ENCODE data around the gene TNPO1. TPM values are rescaled to one million over a fixed set of nuclear protein-coding genes. Genes with fewer than 3 reads are reported as not detected.

TNPO1 gene

DNA sequence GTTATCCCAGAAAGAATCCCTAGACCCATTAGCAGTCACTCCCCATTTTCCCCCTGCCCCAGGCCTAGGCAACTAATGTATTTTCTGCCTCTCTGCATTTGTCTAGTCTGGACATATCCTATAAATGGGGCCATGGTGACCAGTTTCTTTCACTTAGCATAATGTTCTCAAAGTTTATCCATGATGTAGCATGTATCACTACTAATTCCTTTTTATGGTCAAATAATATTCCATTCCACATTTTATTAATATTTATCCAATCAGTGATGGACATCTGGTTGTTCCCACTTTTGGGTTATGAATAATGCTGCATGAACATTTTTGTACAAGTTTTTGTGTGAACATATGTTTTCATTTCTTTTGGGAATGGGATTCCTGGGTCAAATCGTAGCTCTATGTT is 140.9 kb downstream of the TNPO1 start:
- peak overlapping the region; percentile 86 for H3K4me3 ChIP-seq (ENCODE audit: low read length)

DNA sequence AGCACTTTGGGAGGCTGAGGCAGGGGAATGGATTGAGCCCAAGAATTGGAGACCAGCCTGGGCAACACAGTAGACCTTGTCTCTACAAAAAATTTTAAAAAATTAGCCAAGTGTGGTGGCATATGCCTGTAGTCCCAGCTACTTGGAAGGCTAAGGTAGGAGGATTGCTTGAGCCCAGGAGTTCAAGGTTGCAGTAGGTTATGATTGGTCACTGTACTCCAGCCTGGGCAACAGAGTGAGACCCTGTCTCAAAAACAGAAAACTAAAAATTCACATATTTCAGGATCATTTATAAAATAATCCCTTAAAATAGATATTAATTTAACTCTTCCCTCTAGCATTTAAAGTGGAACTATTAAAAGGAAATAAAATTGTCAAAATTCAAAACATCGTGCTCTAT is 142.8 kb downstream of the TNPO1 start:
- Histone ChIP-seq H3K9me3 (replicated peaks; ENCODE audit: low read length) (no peaks in the 10 kb centered on the region), H3K4me2 (ENCODE audit: low read length) (no peak overlapping the region), H3K27me3 (ENCODE audit: control insufficient read depth, insufficient read depth, low read length) (no peaks in the 10 kb centered on the region), H3K4me3 (ENCODE audit: low read length) (no peak overlapping the region), H3K4me1 (ENCODE audit: control insufficient read depth, insufficient read depth, low read length) (peaks cover 18% of the 10 kb centered on the region), H3K36me3 (ENCODE audit: insufficient read depth, low read length) (no peaks in the 10 kb centered on the region), H3K9ac (ENCODE audit: low read depth, low read length) (no peak overlapping the region)

More for the DNA sequence above, 140.9 kb downstream of the TNPO1 start:
- Histone ChIP-seq H3K36me3 (ENCODE audit: insufficient read depth, low read length) (no peaks in the 10 kb centered on the region), H3K9ac (ENCODE audit: low read depth, low read length) (peak overlapping the region; percentile 90), H3K4me1 (ENCODE audit: control insufficient read depth, insufficient read depth, low read length) (peaks cover 36% of the 10 kb centered on the region), H3K9me3 (replicated peaks; ENCODE audit: low read length) (no peaks in the 10 kb centered on the region), H3K4me2 (ENCODE audit: low read length) (peak overlapping the region; percentile 99), H3K27me3 (ENCODE audit: control insufficient read depth, insufficient read depth, low read length) (no peaks in the 10 kb centered on the region)

Small RNA genes lying within 50 kb of the gene (small RNA-seq; reads per million reads assigned to genes)
- 0.98 reads per million, percentile 29 among the genes with 10 or more reads in this experiment for gene MIR4804
- gene RF00019: not detected
